HG02798 (cell line): ENCODE results near the gene EYS.

Source experiments
- ATAC-seq: cut with Tn5 transposase; IDR thresholded peaks from one replicate; pipeline ENCODE4 v1.9.1; 2021; ENCODE audit warnings: mild to moderate bottlenecking; ENCODE audit not compliant: unreplicated experiment, poor library complexity

EYS gene

DNA sequence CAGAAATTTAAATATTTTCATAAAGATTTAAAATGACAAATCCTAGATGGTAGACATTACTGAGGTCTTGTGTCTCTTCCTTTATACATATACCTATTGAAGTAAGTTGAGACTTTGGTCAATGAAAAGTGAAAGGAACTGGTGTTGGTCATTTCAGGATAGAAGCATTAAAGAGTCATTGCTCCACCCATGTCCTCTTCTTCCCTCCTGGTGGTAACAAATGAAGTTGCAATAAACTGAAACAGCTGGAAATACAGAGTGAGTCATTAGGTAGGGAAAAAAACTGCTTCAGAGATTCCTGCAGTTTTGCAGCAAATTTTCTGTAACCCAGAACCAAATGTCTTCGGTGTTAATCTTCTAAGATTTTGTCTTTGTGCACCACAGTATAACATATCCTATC, 448.0 kb downstream of the EYS start:
- ATAC-seq = no peak

DNA sequence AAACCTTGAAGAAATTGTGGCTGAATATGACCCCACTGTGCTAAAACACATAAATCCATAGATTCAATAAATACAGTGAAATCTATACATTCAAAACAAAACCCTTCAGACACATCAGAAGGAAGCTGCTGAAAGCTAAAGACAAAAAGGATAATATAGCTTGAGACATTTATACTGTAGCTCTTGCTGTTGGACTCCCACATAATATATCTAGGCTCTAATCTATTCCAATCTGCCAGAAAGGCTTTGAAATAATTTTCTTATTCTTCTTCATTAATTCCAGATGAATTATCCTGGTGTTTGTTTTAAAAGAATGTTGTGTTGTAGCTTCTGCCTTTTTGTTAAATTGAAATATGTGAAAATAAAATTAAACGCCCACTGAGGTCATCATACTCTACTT, 454.0 kb downstream of the EYS start:
- no peak for ATAC-seq

- no peak for ATAC-seq
These were observed 458.9 kb downstream of the EYS start for GRCh38 chr6:65248101-65248610.

GRCh38 chr6:65231616-65232015, 475.4 kb downstream of the EYS start:
- no peak for ATAC-seq

GRCh38 chr6:65229825-65230224, 477.2 kb downstream of the EYS start:
- no peak for ATAC-seq

DNA sequence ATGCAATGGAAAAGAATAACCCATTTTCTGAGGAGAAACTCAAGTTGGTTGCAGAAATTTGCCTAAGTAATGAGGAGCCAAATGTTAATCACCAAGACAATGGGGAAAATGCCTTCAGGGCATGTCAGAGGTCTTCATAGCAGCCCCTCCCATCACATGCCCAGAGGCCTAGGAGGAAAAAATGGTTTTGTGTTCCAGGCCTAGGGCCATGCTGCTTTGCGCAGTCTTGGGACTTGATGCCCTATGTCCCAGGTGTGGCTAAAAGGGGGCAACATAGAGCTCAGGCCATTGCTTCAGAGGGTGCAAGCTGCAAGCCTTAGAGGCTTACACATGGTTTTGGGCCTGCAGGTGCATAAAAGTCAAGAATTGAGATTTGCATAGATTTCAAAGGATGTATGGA, 485.9 kb downstream of the EYS start:
- no peak for ATAC-seq

- no peak for ATAC-seq
These were observed 504.3 kb downstream of the EYS start for GRCh38 chr6:65202738-65203137.

GRCh38 chr6:65199683-65200082, 507.3 kb downstream of the EYS start:
- no peak for ATAC-seq

DNA sequence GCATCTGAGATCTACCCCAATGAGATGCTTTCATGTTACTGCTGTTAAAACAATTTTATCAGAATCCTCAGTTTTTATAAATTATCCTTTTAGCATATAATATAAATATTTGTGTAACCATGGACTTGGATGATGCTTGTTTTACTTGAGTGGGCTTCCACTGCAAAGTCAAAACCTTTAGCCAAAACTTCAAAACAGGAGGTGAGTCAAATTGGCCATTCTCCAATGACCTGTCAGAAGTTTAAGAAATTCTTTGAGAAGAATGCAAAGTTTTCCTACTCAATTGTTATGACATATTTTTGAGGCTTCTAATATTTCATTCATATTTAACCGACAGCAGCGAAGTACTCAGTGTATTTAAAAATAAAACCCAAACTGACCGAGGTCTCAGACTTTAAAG, 507.9 kb downstream of the EYS start:
- no peak for ATAC-seq

DNA sequence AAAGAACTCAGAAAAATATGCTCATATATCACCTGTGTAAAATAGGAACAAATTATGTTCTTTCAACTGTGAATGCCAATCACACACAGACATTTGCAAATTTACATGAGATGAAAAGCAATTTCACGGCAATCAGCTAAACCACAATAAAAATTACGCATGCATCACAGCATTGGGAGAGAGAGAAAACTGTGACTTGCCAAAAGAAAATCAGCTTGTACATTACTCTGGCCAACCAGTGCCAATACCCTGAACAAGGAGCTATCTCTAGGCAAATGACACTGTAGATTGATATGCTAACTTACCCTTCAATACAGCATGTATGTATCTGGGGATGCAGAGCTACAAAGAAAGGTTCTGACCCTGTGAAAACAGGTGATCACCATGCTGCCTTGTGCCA, 515.6 kb downstream of the EYS start:
- no peak for ATAC-seq

DNA sequence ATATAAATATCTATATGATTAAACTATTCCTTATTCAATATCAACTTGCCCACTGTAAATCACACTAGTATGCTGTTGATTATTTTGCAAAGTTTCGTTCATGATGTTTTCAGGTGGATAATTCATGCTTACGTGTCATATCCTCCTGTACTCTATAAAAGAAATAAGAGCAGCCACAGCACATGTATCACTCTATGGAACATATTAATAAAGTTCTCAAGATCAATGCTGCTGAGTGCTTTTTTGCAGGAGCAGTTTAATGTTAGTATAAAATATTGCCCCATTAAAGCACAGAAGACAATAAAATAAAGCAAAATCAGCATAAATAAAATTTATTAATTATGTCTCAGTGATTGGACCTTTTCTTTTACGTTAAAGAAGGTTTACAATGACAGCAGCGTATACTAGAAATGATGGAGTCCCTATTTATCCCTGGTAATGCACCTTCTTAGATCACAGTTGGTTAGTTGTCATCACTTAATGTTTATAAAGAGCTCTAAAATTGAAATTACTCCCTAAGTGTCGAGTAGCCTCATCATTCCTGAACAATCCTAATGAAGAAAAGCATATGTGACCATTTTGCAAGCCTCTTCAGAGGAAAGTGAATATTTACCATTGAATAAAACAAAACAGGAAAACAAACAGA, 517.7 kb downstream of the EYS start:
- no peak for ATAC-seq

GRCh38 chr6:65186826-65187225, 520.2 kb downstream of the EYS start:
- no peak for ATAC-seq

DNA sequence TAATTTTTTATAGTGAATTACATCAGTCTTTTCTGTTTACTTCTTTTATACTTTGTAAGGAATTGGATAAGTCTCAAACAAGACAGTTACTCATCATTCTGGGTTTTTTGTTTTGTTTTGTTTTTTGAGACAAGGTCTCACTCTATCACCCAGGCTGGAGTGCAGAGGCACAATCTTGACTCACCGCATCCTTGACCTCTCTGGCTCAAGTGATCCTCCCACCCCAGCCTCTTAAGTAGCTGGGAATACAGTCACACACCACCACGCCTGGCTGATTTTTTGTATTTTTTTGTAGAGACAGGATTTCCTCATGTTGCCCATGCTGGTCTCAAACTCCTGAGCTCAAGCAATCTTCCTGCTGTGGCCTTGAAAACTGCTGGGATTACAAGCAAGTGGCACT, 524.3 kb downstream of the EYS start:
- ATAC-seq = no peak

DNA sequence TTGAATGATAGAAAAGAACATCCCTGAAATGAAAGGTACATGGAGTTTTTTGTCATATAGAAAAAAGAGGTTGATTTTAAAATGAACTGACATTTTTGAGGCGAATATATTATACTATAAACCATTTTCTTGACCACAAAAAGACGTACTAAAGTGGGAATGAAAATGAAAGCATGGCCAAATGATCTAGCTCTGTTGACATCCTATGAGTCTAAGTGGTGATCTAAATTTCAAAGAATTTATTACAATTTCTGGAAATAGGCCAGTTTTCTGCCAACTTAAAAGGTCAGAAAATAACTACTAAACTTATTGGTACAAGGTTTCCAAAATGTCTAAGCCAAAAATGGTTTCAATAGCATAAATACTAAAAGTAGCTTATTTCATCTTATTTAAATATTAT, 536.8 kb downstream of the EYS start:
- no peak for ATAC-seq

DNA sequence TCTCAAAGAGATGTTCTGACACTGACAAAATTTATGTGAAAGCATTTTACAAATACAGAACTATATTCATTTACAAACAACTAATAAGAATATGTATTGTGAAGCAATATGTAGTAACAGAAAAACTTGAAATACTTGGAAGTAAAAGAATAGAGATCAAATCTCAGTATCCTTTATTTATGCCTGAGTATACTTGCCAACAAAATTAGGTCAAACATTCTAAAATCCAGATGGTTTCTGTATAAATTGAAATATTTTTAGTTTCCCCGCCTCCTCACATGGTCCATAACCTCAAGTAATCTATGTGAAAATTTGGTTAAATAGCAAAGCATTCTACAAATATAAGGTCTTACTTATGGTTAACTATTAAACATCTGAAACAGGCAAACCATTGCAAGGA, 545.4 kb downstream of the EYS start:
- ATAC-seq = no peak

DNA sequence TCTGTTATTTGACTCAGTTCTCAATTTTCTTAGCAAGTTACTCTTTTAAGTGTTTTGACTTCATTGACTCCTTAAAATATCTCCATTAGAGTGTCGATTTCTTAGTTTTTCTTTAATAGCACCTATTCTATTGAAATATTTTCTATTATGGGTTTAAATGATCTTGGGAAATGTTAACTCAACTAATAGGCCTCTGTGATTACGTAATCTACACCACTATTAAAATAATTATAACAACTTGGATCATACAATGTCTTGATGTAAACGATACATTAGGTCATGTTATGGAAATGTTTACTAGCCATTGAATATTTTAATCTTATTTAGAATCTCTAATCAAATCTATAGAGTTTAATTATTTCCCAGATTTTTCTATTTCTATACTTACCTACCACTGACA, 550.0 kb downstream of the EYS start:
- ATAC-seq = no peak

DNA sequence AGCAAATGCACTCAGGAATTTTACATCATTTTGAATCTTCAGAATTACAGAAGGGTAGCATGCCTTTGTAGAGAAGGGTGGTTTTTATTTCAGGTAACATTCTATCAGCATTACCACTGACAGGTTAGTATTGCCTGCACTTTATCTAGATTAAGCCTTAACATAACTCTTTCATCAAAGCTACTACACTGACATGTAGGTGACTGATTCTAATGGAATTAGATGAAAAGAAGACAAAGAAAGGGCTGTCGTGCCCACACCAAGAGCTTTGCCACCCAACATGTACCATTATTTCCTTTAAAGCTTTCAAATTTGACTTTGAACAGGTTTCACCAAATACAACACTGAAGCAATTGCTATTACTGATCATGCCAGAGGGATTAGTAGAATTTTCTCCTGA, 551.9 kb downstream of the EYS start:
- no peak for ATAC-seq

- ATAC-seq = no peak
These were observed 557.2 kb downstream of the EYS start for GRCh38 chr6:65149841-65150240.

- ATAC-seq = no peak
These were observed 558.2 kb downstream of the EYS start for GRCh38 chr6:65148839-65149238.

GRCh38 chr6:65135567-65135966, 571.5 kb downstream of the EYS start:
- no peak for ATAC-seq

- no peak for ATAC-seq
These were observed 580.4 kb downstream of the EYS start for GRCh38 chr6:65126667-65127066.

- ATAC-seq = no peak
These were observed 583.5 kb downstream of the EYS start for GRCh38 chr6:65123521-65123920.
